Neural progenitor cell (in vitro differentiated cells): Measurements from ENCODE around the gene KLHL18. TPM values are rescaled to one million over a fixed set of nuclear protein-coding genes. Genes with fewer than 3 reads are reported as not detected.
"Not testable (repeated sequence)": the region's sequence is repeated elsewhere in the genome, so short reads cannot be mapped to it uniquely, and the experiment has no call there.

Experiments
- DNase-seq: peaks from one replicate; pipeline ENCODE4 v3.0.0-alpha.2; 2016; ENCODE audit warnings: low spot score
- H2AFZ ChIP-seq: fragments of 200-600 bp; sonication (generic); replicated peaks from 2 replicates; pipeline ENCODE4 v1.6.1; 2016; ENCODE audit warnings: antibody characterized with exemption
- H3F3A ChIP-seq: fragments of 200-600 bp; sonication (generic); 2 replicates; pipeline ENCODE4 v1.6.1; 2016; ENCODE audit warnings: antibody characterized with exemption, low read depth
- H3K27ac ChIP-seq: fragments of 200-600 bp; sonication (generic); 2 replicates; pipeline ENCODE4 v1.5.1; 2016; ENCODE audit warnings: mild to moderate bottlenecking
- H3K27me3 ChIP-seq: fragments of 200-600 bp; sonication (generic); 2 replicates; pipeline ENCODE4 v1.6.1; 2016; ENCODE audit warnings: mild to moderate bottlenecking, moderate library complexity
- H3K36me3 ChIP-seq: fragments of 200-600 bp; sonication (generic); 2 replicates; pipeline ENCODE4 v1.5.1; 2016
- H3K4me1 ChIP-seq: fragments of 200-600 bp; sonication (generic); 2 replicates; pipeline ENCODE4 v1.6.1; 2016; ENCODE audit warnings: mixed run types
- H3K4me2 ChIP-seq: fragments of 200-600 bp; sonication (generic); 2 replicates; pipeline ENCODE4 v1.6.1; 2016
- H3K4me3 ChIP-seq: fragments of 200-600 bp; sonication (generic); 2 replicates; pipeline ENCODE4 v1.5.1; 2016
- H3K79me2 ChIP-seq: fragments of 200-600 bp; sonication (generic); 2 replicates; pipeline ENCODE4 v1.6.1; 2016; ENCODE audit warnings: low read depth
- H3K9ac ChIP-seq: fragments of 200-600 bp; sonication (generic); 2 replicates; pipeline ENCODE4 v1.6.1; 2016
- H3K9me3 ChIP-seq: fragments of 200-600 bp; sonication (generic); 2 replicates; pipeline ENCODE4 v1.5.1; 2016; ENCODE audit warnings: low read depth
- H4K20me1 ChIP-seq: fragments of 200-600 bp; sonication (generic); 2 replicates; pipeline ENCODE4 v1.6.1; 2016; ENCODE audit warnings: low read depth
- H3K27ac Mint-ChIP-seq: 3 replicates; pipeline ENCODE4 v1.8.0; 2021; ENCODE audit warnings: mixed read lengths
- H3K27me3 Mint-ChIP-seq: 2 replicates; pipeline ENCODE4 v1.8.0; 2022; ENCODE audit warnings: low read depth, mild to moderate bottlenecking, inconsistent platforms, moderate library complexity, mixed read lengths; ENCODE audit not compliant: insufficient read depth
- H3K36me3 Mint-ChIP-seq: 3 replicates; pipeline ENCODE4 v1.8.0; 2021; ENCODE audit warnings: mixed read lengths
- H3K4me1 Mint-ChIP-seq: 3 replicates; pipeline ENCODE4 v1.8.0; 2021; ENCODE audit warnings: mixed read lengths
- H3K4me3 Mint-ChIP-seq: 3 replicates; pipeline ENCODE4 v1.8.0; 2021; ENCODE audit warnings: mild to moderate bottlenecking, moderate library complexity, mixed read lengths
- H3K9me3 Mint-ChIP-seq: 3 replicates; pipeline ENCODE4 v1.8.0; 2020; ENCODE audit warnings: mixed read lengths
- EZH2 ChIP-seq: fragments of 200-600 bp; sonication (generic); IDR thresholded peaks from 2 replicates; pipeline ENCODE4 v1.6.1; 2017; ENCODE audit warnings: antibody characterized with exemption, mild to moderate bottlenecking, moderate library complexity
- EZH2phosphoT487 ChIP-seq: fragments of 200-600 bp; sonication (generic); IDR thresholded peaks from 2 replicates; pipeline ENCODE4 v1.6.1; 2017; ENCODE audit warnings: antibody characterized with exemption
- total RNA-seq: library from RNA; depleted of rRNA; stranded (reverse); fragments of >200 nt; gene quantifications from 2 replicates; pipeline ENCODE4 v1.2.3, GENCODE V29; 2015; ENCODE audit warnings: low replicate concordance
- TF ChIP-seq, protein P1 (sequence below): fragments of 200-600 bp; sonication (generic); IDR thresholded peaks from 2 replicates; pipeline ENCODE4 v1.5.1; 2017; ENCODE audit warnings: antibody characterized with exemption, mild to moderate bottlenecking

The KLHL18 gene
- total RNA-seq, 1 donor from 2014 or later = 7.3 TPM

DNA sequence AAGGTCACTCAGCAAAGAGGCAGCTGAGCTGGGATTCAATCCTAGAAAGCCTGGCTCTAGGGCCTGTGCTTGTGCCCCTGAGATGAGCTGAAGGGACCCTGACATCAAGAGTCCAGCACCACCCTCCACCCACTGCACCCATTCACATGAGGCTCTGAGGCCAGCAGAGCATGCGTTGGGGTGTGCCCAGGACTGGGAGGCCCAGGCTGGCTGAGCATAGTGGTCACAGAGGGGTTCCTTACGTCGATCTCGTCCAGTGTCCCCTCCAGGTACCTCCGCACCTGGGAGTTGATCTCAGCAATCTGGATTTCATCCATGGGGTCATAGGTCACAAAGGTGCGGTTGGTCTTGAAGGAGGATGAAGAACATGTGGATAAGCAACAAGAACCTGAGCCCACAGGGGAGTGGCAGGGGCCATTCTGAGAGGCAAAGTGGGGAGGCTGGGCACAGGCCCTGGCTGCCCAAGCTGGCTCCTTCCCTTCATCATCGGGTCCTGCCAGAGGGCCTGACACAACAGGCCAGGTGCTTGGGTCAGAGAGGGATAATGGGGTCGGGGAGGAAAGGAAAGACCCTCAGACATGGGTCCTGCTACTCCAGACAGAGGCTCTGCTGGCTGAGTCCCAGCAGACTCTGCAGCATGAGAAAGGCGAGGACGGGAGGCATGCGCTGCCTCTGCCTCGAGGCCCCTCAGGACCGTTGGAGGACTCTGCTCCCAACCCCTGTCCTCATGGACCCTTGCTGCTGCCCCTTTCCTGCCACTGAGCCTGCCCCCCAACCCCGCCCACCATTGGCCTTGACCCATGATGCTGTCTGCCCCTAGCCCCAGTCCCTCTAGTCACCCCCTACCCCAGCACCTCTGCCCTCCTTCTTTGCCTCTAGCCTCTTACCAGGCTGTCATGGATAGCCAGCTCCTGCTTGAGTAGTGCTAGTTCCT, 35.3 kb upstream of the KLHL18 start:
- Histone ChIP-seq H3K27me3 (no peaks in the 10 kb centered on the region), H3K4me3 (no peak overlapping the region), H3K27ac (no peak overlapping the region), H4K20me1 (no peaks in the 10 kb centered on the region), H3F3A (no peaks in the 10 kb centered on the region), H2AFZ (no peak overlapping the region), H3K9ac (no peak overlapping the region), H3K4me2 (no peak overlapping the region), H3K9me3 (no peaks in the 10 kb centered on the region), H3K4me1 (no peaks in the 10 kb centered on the region), H3K36me3 (no peaks in the 10 kb centered on the region), H3K79me2 (no peaks in the 10 kb centered on the region)
- no peak overlapping the region for H3K4me3 Mint-ChIP-seq
- TF ChIP-seq, protein P1, sequence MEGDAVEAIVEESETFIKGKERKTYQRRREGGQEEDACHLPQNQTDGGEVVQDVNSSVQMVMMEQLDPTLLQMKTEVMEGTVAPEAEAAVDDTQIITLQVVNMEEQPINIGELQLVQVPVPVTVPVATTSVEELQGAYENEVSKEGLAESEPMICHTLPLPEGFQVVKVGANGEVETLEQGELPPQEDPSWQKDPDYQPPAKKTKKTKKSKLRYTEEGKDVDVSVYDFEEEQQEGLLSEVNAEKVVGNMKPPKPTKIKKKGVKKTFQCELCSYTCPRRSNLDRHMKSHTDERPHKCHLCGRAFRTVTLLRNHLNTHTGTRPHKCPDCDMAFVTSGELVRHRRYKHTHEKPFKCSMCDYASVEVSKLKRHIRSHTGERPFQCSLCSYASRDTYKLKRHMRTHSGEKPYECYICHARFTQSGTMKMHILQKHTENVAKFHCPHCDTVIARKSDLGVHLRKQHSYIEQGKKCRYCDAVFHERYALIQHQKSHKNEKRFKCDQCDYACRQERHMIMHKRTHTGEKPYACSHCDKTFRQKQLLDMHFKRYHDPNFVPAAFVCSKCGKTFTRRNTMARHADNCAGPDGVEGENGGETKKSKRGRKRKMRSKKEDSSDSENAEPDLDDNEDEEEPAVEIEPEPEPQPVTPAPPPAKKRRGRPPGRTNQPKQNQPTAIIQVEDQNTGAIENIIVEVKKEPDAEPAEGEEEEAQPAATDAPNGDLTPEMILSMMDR = no peak
- TF ChIP-seq EZH2phosphoT487 (no peak), EZH2 (no peak)
- H3K27me3 Mint-ChIP-seq = peaks cover 12% of the 10 kb centered on the region
- no peaks in the 10 kb centered on the region for H3K36me3 Mint-ChIP-seq
- H3K4me1 Mint-ChIP-seq = no peaks in the 10 kb centered on the region
- no peak for DNase-seq
- H3K9me3 Mint-ChIP-seq = no peaks in the 10 kb centered on the region
- no peak overlapping the region for H3K27ac Mint-ChIP-seq

DNA sequence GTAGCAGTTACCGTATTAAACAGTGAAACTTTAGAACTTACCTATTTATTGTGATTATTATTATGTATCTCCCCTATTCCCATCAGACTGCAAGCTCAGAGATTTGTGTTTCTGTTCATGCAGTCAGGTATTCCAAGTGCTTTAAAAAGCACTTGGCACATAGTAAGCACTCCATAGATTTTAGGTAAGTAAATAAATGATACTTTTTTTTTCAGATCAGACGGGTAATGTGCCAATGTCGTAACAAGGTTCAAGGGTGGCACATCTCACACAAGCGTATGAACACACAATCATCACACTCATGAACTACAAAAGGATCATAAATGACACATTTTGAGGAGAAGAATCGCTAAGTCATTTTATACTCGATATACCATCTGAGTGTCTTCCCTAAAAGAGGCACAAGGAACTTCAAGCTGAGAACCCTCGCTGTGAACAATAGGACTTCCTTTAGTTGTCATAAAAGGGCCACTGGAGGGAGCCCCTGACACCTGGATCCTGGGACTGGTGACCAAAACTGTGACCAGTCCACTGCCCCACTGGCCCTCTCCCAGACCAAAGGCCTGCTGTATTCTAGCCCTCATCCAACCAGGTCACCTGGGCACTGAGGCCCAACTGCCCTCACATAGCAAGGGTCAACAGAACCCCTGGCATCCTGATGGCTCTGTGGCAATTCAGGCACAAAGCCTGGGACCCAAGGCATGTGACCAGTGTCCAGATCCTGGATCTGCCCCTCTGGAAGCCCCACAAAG, 32.3 kb upstream of the KLHL18 start:
- peaks cover 12% of the 10 kb centered on the region for H3K27me3 Mint-ChIP-seq
- Histone ChIP-seq H2AFZ (no peak overlapping the region), H3K79me2 (no peaks in the 10 kb centered on the region), H3K9me3 (no peaks in the 10 kb centered on the region), H3K27me3 (no peaks in the 10 kb centered on the region), H4K20me1 (no peaks in the 10 kb centered on the region), H3F3A (no peaks in the 10 kb centered on the region), H3K9ac (no peak overlapping the region), H3K36me3 (no peaks in the 10 kb centered on the region), H3K4me2 (no peak overlapping the region), H3K4me3 (no peak overlapping the region), H3K4me1 (no peaks in the 10 kb centered on the region), H3K27ac (no peak overlapping the region)
- no peak for TF ChIP-seq EZH2phosphoT487
- TF ChIP-seq, protein P1 = peak; percentile 49
- H3K27ac Mint-ChIP-seq = no peak overlapping the region
- H3K4me1 Mint-ChIP-seq = no peaks in the 10 kb centered on the region
- DNase-seq = peak; percentile 73
- no peaks in the 10 kb centered on the region for H3K9me3 Mint-ChIP-seq
- H3K4me3 Mint-ChIP-seq = no peak overlapping the region
- no peaks in the 10 kb centered on the region for H3K36me3 Mint-ChIP-seq

DNA sequence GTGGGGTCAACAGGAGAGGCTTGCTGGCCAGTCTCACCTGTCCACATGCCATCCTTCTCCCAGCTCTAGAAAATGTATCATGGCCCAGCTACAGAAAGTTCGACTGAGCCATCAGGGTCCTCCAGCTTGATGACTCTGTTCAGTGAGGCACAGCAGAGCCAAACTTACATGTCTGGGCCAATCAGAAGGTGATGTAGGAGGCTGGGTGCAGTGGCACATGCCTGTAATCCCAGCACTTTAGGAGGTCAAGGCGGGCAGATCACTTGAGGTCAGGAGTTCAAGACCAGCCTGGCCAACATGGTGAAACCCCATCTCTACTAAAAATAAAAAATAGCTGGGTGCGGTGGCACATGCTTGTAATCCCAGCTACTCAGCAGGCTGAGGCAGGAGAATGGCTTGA, 31.7 kb upstream of the KLHL18 start:
- not testable (repeated sequence) for H2AFZ ChIP-seq, H3K4me1 ChIP-seq, H3K27me3 ChIP-seq, H3K36me3 Mint-ChIP-seq, H3K79me2 ChIP-seq, H3F3A ChIP-seq, H3K9ac ChIP-seq, H3K27ac ChIP-seq, H4K20me1 ChIP-seq, H3K36me3 ChIP-seq, DNase-seq, H3K4me2 ChIP-seq, H3K9me3 ChIP-seq, H3K4me3 Mint-ChIP-seq, H3K4me1 Mint-ChIP-seq, H3K9me3 Mint-ChIP-seq, H3K4me3 ChIP-seq
- peak overlapping the region; percentile 37 for H3K27ac Mint-ChIP-seq
- H3K27me3 Mint-ChIP-seq = peaks cover 12% of the 10 kb centered on the region

DNA sequence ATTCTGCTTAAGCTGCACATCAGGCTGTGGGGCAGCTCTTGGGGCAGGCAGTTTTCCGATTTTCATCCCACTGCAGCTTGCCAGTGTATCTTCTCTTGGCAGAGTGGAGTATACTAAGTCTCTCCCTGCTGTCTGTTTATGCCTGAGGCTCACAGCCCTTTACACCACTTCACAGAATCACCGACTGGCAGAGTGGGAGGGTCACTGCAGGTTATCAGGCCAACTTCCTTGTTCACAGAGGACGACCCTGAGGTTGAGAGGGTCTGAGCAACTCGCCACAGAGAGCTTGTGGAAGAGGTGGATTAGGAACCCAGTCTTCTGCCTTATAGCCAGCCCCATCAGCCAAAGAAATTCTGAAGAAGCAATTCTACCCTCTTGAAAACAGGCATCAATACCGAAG, 31.1 kb upstream of the KLHL18 start:
- no peaks in the 10 kb centered on the region for H3K36me3 Mint-ChIP-seq
- no peak overlapping the region for H3K27ac Mint-ChIP-seq
- Histone ChIP-seq H3K9me3 (no peaks in the 10 kb centered on the region), H3K36me3 (no peaks in the 10 kb centered on the region), H3K4me2 (no peak overlapping the region), H3K4me3 (no peak overlapping the region), H3K4me1 (no peaks in the 10 kb centered on the region), H3F3A (no peaks in the 10 kb centered on the region), H3K9ac (no peak overlapping the region), H2AFZ (no peak overlapping the region), H3K79me2 (no peaks in the 10 kb centered on the region), H3K27me3 (no peaks in the 10 kb centered on the region), H4K20me1 (no peaks in the 10 kb centered on the region), H3K27ac (no peak overlapping the region)
- peaks cover under 1% of the 10 kb centered on the region for H3K4me1 Mint-ChIP-seq
- TF ChIP-seq, protein P1 = no peak
- no peak for TF ChIP-seq EZH2phosphoT487
- TF ChIP-seq EZH2 = no peak
- no peak overlapping the region for H3K4me3 Mint-ChIP-seq
- no peaks in the 10 kb centered on the region for H3K9me3 Mint-ChIP-seq
- peaks cover 12% of the 10 kb centered on the region for H3K27me3 Mint-ChIP-seq
- no peak for DNase-seq

DNA sequence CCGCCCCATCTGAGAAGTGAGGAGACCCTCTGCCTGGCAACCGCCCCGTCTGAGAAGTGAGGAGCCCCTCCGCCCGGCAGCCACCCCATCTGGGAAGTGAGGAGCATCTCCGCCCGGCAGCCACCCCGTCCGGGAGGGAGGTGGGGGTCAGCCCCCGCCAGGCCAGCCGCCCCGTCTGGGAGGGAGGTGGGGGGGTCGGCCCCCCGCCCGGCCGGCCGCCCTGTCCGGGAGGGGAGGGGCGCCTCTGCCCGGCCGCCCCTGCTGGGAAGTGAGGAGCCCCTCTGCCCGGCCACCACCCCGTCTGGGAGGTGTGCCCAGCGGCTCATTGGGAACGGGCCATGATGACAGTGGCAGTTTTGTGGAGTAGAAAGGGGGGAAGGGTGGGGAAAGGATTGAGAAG, 26.4 kb upstream of the KLHL18 start:
- H2AFZ ChIP-seq, H3K27ac Mint-ChIP-seq, H3K36me3 Mint-ChIP-seq, H3K4me2 ChIP-seq, H3K27ac ChIP-seq, DNase-seq, H3K9me3 ChIP-seq, H3K27me3 ChIP-seq, H3K36me3 ChIP-seq, H3K27me3 Mint-ChIP-seq, H4K20me1 ChIP-seq, H3K4me3 Mint-ChIP-seq, H3K4me1 ChIP-seq, H3K4me3 ChIP-seq, H3F3A ChIP-seq, H3K9ac ChIP-seq, H3K4me1 Mint-ChIP-seq, H3K9me3 Mint-ChIP-seq, H3K79me2 ChIP-seq: not testable (repeated sequence)
